GM13976 (cell line): ENCODE measurements around the gene SLC25A4.

Experiments used
- DNase-seq: peaks from one replicate; pipeline ENCODE4 v3.0.0; 2012; ENCODE audit warnings: low spot score
- in situ Hi-C: fragments of 300-500 bp; cut with MboI; formaldehyde crosslinking; loops from one replicate; pipeline ENCODE4 v1.12.0; 2022; ENCODE audit warnings: low sequenced_read_pairs, mixed read lengths, inconsistent platforms; ENCODE audit not compliant: unreplicated experiment
- TF ChIP-seq, protein P1 (sequence below): IDR thresholded peaks from 2 replicates; pipeline ENCODE4 v1.5.1; 2012; ENCODE audit warnings: borderline replicate concordance, mild to moderate bottlenecking; ENCODE audit not compliant: insufficient read depth; ENCODE audit errors: extremely low read depth, missing control alignments, control extremely low read depth

Gene SLC25A4

DNA sequence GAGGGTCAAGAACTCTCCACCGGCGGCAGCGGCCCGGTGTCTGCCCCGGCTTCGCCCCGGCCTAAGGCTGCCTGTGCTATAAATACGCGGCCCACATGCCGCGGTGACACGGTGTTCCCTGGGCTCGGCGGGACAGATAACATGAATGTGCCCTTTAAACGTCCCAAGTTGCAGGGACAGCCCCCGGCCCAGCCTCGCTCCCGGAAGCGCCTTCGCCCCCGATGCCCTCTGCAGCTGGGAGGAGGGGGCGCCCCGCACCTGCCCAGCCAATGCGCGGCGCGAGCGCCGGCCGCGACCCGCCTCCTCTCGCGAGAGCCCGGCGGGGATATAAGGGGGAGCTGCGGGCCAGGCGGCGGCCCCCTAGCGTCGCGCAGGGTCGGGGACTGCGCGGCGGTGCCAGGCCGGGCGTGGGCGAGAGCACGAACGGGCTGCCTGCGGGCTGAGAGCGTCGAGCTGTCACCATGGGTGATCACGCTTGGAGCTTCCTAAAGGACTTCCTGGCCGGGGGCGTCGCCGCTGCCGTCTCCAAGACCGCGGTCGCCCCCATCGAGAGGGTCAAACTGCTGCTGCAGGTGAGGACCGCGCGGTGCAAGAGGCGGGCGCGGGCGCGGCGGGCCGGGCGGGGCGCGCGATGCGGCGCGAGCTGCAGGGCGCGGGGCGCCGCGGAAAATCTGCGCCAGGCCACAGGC lies at the start of gene SLC25A4:
Gene SLC25A4 (plus strand): TSS at position 355 of the 689 bp plus-strand sequence. CDS start 107 bp downstream, at position 462.
- in situ Hi-C loops: no loop called here
- TF ChIP-seq, protein P1, sequence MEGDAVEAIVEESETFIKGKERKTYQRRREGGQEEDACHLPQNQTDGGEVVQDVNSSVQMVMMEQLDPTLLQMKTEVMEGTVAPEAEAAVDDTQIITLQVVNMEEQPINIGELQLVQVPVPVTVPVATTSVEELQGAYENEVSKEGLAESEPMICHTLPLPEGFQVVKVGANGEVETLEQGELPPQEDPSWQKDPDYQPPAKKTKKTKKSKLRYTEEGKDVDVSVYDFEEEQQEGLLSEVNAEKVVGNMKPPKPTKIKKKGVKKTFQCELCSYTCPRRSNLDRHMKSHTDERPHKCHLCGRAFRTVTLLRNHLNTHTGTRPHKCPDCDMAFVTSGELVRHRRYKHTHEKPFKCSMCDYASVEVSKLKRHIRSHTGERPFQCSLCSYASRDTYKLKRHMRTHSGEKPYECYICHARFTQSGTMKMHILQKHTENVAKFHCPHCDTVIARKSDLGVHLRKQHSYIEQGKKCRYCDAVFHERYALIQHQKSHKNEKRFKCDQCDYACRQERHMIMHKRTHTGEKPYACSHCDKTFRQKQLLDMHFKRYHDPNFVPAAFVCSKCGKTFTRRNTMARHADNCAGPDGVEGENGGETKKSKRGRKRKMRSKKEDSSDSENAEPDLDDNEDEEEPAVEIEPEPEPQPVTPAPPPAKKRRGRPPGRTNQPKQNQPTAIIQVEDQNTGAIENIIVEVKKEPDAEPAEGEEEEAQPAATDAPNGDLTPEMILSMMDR: peak; percentile 59

DNA sequence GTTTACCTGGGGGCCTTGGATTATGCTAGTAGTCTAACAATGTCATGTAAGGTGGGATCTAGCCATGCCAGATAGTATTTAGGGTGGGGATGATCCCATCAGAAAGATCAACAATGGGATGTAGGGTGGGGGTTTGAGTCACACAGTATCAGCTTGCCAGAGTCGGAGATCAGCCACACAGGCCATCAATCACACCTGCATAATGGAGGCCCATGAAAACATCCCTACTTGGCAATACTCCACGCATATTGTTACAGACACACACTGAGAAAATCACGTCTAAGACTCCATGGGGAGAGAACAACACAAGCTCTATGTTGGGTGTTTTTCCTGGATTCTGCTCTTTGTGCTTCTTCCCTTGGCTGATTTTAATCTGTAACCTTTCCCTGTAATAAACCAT lies 49.5 kb upstream of the SLC25A4 start:
- TF ChIP-seq, protein P1: no peak
- no peak for DNase-seq
- in situ Hi-C loops: no loop called here

More for the DNA sequence above, at the start of gene SLC25A4:
- DNase-seq: peak; percentile 96

DNA sequence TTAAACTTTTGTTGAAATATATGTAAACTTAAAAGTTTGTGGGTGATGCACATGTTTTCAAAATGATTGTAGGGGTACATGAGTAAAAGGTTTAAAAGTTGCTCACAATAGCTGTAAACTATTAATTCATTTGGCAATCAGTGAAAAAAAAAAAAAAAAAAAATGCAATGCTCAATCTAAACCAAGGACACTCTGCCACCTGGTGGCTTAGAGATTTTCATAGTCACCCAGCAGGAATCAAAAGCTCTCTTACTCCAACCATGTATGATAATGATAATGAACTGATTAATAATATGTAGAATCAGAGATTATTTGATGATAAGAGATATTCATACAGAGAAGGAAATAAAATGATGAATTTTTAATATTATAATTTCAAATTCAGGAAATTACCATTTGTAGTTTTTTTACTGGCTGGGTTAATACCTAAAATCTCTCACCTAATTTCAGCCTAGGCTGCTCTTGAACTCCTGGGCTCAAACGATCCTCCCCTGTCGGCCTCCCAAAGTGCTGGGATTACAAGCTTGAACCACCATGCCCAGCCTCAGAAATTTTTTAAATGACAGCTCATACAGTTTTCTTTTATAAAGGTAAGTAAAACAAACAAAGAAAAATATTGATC lies 46.9 kb upstream of the SLC25A4 start:
- TF ChIP-seq, protein P1: no peak
- in situ Hi-C loops: no loop called here
- peak; percentile 50 for DNase-seq

DNA sequence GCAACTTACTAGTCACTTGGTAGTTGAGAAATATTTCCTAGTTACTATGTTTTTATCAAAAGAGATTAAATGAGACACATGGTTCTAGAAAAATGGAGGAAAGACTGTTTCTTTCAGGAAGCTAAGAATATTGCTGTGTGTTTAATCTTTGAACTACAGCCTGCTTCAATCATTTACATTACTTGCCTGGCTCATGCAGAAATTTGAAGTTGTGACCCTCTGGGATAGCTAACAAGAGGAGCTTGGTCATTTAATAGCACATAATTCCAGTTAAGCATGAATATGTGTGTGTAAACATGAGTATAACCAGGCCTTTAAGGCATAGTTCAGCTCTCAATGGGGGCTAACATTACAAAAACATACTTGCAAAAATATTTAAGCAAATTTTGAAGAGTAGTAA lies 44.6 kb upstream of the SLC25A4 start:
- TF ChIP-seq, protein P1: no peak
- in situ Hi-C loops: no loop called here
- DNase-seq: no peak

DNA sequence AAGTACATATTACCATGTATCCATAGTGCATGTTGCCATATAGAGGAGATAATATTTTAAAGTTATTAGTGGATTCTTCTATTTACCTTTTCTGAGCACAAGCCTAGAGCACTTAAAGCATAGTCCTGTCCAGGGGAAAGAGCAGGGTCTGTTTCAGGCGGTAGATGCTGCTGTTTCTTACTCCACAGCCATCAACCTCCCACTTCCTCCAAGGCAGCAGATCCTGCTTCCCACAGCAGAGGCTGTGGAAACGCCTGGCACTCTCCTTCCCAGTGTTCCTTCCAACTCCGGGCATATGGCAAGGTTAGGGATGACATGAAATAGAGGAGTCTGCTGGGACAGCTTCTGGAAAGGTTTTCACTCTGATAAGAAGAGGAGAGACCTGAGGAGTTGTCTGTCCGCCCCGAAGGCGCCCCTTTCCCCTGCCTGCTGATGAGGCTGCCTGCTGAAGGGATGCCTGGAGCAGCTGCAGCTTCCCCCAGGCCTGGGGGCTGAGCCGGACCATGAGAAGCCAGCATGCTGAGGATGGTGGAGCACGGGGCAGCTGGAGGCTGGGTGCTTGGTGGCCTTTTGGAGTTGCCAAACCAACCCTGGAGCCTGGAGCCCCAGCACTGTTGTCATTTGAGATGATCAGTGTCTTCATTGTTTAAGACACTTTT lies 43.9 kb upstream of the SLC25A4 start:
- in situ Hi-C loops: no loop called here
- TF ChIP-seq, protein P1: no peak
- no peak for DNase-seq

DNA sequence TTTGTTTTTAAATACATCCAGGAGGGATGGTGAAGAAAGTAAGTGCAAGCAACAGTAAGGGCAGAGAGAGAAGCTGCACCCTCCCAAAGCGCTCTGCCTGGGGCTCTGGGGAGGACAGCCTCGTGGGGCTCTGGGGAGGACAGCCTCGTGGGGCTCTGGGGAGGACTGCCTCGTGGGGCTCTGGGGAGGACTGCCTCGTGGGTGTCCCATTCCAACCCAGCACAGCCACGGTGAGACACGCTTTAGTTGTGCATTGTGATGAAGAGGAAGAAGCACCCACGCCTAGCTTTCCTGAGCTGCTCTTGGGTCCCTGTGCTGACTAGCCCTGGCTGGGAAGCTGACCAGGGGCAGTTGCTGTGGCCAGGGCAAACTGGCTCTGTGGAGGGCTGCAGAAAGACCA lies 43.1 kb upstream of the SLC25A4 start:
- in situ Hi-C loops: no loop called here
- TF ChIP-seq, protein P1: no peak
- DNase-seq: no peak
